GM18498 (cell line): Measurements from ENCODE around the gene MAP1A.

Experiments
- ATAC-seq: cut with Tn5 transposase; IDR thresholded peaks from one replicate; pipeline ENCODE4 v1.9.1; 2021; ENCODE audit warnings: mild to moderate bottlenecking, moderate library complexity; ENCODE audit not compliant: unreplicated experiment

MAP1A gene

DNA sequence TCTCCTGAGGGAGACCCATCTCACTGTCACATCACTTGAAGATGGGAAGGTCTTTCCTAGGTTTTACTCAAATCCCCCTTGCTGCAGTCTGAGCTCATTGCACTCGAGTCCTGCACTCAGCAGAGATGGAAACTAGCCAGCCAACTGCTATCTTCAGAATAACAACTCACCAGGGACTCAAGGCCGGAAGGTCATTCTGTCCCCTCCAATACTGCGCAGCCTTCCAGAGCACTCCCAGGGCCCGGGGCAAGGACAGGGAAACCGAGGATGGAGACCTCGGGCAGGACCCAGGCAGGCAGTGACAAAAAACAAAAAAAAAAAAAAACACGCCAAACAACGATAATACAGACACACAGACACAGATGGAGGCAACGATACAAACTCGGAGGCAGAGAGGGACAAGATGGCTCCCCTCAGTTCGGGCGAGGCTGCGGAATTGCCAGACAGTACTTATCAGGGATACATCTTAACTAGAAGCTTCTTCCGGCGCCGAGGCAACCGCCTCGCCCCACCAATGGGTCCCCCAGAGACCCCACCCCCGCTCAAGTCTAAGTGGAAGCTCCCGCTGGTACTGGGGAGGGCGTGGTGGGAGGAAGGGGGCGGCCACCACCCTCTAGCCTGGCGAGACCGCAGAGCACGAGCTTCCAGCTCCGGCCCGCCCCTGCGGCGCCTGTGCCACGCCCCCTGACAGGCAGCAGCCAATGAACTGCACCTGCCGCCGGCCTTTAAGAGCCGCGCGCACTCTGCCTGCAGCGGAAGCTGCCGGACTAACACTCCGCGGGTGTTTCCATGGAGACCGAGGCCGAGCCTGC is 7.0 kb upstream of the MAP1A start:
- ATAC-seq = peak; percentile 98

DNA sequence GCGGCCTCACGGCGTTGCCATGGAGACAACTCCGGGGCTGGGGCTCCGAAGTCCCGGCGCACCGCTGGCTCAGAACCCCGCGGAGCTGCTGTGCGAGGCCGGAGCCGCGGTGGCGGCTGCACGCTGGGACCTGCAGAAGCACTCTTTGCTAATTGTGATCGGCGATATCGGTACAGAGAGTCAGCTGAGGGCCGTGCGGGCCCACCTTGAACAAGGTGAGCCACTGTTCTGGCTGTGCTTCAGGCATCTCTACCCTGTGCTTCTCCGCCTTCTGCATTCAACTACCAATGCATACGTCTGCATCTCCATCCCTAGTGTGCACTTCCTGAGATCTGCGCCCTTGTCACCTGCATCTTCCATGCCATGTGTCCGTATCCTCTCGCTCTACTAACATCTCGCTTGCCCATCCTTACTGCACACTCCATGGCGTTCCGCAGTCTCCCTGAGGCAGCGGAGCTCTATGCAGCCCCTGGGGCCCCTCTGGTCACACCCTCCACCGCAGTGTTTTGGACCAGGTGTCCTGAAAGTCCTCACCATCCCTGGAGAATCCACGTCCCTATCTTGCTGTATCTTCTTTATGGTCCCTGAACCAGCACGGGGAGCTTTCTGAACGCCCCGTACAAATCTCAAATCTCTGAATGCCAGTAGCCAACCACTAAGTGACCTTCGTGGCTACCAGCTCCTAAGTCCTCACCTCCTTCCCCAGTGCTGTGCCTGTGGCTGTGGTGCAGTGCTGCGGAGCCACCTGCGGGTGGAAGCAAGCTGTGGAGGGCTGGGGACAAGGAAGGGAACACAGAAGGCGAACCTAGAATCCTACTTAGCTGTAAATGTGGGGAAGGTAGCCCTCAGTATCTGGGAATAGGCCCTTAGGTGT is 6.2 kb upstream of the MAP1A start:
- no peak for ATAC-seq

DNA sequence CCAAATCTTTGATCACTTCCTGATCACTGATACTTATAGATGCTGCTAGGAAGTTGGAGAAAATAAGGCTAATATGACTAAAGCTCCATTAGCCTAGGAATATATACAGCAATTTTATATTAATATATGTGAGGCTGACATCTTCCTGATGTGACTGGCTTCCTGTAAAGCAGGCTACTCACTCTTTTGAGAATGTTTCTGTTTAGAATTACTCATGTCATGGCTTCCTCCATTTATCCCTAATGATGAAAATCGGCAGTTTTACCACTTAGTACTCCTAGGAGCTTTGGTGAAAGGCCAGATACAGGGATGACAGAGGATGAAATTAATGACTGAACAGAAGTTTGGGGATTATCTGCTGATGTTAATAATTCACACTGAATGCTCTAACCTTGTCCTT is 3.9 kb upstream of the MAP1A start:
- ATAC-seq = no peak

DNA sequence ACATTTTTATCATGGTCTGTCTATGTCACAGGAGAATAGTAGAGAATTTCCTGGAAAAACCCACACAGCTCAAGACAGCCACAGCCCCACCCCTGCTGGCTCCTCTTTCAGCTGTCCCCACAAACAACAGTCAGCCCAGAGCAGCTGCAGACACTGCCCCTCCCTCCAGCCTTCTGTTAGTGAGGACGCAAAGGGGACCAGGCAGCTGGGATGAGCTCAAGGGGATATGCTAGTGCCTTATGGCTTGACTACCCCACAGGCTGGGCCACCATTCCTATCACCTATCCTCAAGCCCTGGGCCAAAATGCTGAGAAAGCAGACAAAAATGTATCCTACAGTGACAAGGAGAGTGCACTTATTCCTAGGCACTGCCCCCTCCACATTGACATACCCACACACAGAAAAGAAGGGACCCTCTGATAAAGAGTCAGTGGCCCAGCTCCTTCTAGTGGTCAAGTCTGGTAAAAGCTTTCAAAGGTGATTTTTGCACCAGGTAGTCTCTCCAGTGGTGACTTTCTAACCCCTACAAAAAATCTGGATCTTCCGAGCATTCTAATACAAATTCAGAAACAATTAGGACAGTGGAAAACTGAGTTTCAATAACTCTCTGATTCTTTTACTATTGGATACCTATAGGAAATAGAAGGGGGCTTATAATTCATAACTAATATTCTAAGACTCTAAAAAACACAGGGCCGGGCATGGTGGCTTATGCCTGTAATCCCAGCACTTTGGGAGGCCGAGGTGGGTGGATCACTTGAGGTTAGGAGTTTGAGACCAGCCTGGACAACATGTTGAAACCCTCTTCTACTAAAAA is 3.0 kb upstream of the MAP1A start:
- ATAC-seq = no peak

DNA sequence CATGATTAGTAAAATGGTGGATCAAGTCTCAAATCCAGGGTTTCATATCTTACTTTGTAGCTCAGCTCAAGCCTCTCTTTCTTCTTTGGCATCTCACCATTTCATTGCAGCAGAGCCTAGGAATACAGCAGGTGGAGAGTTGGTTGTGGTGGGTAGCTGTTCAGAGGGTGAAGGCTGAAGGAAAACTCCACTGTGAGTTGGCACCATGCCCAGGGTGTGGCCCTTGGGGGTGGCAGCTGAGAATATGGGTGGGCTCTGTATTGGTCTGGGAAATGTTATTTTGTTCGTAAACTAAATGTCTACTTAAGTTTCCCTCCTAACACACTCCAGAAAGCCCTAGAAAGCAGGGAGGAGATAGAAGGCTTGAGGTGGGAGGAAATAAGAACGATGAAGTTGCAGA is 1.7 kb upstream of the MAP1A start:
- no peak for ATAC-seq

DNA sequence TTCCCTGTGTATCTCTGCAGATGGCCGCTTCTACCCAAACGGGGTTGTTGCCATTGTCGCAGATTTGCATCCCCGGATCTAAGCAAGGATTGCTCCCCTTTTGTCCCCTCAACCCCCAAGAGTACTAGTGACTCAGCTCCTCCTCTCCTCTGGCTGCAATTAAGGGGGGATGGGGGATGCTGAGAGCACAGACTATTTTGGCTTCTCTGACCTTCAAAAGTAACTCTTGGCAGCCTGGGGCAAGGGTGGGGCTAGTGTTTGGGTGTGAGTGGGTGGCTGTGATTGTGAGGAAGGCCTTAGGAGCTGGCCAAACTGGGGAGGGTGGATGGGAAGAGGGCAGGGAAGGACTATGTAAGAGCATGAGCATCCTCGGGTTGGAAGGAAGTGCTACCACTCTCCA is 1.2 kb upstream of the MAP1A start:
- no peak for ATAC-seq

DNA sequence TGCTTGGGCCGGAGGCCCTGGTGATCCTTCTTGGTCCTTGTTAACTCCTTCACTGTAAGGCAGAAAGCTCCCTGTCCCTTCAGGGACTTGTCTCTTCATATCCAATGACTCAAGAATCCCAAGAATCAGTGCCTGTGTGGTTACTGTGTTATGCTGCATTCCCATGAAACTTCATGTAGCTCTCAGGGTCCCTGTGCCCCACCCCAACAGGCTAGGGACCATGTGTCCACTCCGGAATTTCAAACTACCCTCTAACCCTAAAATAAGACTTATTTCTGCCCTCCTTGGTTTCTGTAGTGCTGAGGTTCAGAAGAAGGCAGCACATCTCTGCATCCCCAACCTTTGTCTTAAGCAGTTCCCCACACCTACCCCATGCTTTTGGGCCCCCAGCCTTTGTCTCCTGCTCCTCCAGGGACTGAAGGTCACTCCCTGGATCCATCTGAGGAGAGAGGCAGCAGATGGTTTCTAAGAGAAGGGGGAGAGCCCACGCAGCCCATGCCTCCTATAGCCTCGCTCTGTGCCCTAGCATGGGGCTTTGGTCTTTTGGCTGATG is 531 bp upstream of the MAP1A start:
- ATAC-seq = no peak

DNA sequence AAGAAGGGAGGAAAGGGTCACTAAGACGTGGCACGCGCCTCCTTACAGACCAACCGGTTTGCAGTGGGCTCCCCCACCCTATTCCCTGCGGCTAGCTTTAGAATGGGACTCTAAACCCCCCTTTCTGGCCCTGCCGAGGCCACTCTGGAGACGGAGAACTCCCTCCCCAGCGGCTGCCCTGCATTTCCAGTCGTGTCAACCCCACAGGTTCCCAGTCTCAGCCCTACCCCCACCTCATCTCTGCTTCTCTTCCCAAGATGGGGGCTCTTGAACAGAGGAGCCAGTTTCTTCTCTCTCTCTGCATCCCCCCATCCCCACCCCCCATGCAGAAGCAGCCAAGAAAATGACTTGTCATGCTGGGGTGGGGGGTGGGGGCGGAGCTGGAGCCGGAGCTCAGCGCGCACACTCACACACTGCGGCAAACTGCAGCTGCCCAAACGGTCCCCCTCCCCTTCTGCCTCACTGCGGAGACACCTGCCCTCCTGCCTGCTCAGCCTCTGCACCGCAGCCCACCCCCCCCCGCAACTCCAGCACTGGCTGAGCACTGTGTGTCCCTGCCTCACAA is 871 bp downstream of the MAP1A start:
- no peak for ATAC-seq

DNA sequence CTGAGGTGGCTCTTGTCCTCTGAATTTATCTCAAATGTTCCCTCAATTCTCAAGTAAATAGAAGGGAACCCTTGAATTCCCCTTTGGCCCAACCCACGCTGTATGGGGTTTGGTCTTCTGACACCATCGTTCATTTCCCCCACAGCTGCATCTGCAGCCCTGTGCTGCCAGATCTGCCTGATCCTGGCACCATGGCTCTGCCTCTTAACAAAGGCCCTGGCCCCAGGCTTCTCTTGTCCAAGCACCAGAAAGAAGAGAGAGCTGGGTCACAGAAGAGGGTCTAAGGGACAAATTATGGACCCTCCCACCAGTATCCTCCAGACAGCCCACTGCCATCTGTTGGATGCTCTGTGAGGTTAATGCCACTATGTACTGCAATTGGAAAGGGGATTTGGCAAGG is 1.8 kb downstream of the MAP1A start:
- ATAC-seq = no peak

DNA sequence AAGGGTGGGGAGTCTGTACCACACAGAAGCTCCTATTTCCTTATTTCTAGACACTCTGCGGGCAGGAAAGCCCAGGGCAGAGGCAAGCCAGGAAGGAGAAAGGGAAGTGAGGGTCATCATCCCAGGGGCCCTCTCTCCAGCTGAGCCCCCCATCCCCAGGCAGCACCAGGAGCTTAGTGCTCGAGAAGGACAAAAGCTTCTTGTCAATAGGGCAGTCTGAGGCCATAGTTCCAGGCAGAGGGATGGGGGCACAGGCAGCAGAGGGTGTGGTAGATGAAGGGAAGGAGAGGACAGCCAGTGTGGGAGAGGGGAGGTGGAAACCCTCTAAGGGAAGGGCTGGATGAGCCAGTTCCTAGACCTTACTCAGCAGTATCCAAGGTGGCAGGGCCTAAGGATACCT is 2.7 kb downstream of the MAP1A start:
- no peak for ATAC-seq

DNA sequence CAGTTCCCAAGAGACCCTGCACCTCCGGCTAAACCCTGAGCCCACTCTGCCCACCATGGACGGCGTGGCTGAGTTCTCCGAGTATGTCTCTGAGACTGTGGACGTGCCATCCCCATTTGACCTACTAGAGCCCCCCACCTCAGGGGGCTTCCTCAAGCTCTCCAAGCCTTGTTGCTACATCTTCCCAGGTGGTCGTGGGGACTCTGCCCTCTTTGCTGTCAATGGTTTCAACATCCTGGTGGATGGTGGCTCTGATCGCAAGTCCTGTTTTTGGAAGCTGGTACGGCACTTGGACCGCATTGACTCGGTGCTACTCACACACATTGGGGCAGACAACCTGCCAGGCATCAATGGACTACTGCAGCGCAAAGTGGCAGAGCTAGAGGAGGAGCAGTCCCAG is 4.0 kb downstream of the MAP1A start:
- ATAC-seq = no peak

DNA sequence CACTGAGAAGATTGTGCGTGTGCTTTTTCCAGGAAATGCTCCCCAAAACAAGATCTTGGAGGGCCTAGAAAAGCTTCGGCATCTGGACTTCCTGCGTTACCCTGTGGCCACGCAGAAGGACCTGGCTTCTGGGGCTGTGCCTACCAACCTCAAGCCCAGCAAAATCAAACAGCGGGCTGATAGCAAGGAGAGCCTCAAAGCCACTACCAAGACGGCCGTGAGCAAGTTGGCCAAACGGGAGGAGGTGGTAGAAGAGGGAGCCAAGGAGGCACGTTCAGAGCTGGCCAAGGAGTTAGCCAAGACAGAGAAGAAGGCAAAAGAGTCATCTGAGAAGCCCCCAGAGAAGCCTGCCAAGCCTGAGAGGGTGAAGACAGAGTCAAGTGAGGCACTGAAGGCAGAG is 4.8 kb downstream of the MAP1A start:
- no peak for ATAC-seq

DNA sequence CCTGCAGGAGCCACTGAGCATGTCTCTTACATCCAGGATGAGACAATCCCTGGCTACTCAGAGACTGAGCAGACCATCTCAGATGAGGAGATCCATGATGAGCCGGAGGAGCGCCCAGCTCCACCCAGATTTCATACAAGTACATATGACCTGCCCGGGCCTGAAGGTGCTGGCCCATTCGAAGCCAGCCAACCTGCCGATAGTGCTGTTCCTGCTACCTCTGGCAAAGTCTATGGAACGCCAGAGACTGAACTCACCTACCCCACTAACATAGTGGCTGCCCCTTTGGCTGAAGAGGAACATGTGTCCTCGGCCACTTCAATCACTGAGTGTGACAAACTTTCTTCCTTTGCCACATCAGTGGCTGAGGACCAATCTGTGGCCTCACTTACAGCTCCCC is 6.2 kb downstream of the MAP1A start:
- ATAC-seq = no peak

DNA sequence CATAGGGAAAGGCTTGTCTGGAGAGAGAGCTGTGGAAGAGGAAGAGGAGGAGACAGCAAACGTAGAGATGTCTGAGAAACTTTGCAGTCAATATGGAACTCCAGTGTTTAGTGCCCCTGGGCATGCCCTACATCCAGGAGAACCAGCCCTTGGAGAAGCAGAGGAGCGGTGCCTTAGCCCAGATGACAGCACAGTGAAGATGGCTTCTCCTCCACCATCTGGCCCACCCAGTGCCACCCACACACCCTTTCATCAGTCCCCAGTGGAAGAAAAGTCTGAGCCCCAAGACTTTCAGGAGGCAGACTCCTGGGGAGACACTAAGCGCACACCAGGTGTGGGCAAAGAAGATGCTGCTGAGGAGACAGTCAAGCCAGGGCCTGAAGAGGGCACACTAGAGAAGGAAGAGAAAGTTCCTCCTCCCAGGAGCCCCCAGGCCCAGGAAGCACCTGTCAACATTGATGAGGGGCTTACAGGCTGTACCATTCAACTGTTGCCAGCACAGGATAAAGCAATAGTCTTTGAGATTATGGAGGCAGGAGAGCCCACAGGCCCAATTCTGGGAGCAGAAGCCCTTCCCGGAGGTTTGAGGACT is 6.9 kb downstream of the MAP1A start:
- ATAC-seq = no peak

DNA sequence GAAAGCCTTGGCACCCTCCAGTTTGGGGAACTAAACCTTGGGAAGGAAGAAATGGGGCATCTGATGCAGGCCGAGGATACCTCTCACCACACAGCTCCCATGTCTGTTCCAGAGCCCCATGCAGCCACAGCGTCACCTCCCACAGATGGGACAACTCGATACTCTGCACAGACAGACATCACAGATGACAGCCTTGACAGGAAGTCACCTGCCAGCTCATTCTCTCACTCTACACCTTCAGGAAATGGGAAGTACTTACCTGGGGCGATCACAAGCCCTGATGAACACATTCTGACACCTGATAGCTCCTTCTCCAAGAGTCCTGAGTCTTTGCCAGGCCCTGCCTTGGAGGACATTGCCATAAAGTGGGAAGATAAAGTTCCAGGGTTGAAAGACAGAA is 7.7 kb downstream of the MAP1A start:
- no peak for ATAC-seq

DNA sequence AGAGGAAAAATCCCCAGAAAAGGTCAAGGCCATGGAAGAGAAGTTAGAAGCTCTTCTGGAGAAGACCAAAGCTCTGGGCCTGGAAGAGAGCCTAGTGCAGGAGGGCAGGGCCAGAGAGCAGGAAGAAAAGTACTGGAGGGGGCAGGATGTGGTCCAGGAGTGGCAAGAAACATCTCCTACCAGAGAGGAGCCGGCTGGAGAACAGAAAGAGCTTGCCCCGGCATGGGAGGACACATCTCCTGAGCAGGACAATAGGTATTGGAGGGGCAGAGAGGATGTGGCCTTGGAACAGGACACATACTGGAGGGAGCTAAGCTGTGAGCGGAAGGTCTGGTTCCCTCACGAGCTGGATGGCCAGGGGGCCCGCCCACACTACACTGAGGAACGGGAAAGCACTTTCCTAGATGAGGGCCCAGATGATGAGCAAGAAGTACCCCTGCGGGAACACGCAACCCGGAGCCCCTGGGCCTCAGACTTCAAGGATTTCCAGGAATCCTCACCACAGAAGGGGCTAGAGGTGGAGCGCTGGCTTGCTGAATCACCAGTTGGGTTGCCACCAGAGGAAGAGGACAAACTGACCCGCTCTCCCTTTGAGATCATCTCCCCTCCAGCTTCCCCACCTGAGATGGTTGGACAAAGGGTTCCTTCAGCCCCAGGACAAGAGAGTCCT is 9.0 kb downstream of the MAP1A start:
- ATAC-seq = no peak

DNA sequence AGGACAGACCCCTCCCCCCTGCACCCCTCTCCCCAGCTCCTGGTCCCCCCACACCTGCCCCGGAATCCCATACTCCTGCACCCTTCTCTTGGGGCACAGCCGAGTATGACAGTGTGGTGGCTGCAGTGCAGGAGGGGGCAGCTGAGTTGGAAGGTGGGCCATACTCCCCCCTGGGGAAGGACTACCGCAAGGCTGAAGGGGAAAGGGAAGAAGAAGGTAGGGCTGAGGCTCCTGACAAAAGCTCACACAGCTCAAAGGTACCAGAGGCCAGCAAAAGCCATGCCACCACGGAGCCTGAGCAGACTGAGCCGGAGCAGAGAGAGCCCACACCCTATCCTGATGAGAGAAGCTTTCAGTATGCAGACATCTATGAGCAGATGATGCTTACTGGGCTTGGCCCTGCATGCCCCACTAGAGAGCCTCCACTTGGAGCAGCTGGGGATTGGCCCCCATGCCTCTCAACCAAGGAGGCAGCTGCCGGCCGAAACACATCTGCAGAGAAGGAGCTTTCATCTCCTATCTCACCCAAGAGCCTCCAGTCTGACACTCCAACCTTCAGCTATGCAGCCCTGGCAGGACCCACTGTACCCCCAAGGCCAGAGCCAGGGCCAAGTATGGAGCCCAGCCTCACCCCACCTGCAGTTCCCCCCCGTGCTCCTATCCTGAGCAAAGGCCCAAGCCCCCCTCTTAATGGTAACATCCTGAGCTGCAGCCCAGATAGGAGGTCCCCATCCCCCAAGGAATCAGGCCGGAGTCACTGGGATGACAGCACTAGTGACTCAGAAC is 9.8 kb downstream of the MAP1A start:
- ATAC-seq = no peak

DNA sequence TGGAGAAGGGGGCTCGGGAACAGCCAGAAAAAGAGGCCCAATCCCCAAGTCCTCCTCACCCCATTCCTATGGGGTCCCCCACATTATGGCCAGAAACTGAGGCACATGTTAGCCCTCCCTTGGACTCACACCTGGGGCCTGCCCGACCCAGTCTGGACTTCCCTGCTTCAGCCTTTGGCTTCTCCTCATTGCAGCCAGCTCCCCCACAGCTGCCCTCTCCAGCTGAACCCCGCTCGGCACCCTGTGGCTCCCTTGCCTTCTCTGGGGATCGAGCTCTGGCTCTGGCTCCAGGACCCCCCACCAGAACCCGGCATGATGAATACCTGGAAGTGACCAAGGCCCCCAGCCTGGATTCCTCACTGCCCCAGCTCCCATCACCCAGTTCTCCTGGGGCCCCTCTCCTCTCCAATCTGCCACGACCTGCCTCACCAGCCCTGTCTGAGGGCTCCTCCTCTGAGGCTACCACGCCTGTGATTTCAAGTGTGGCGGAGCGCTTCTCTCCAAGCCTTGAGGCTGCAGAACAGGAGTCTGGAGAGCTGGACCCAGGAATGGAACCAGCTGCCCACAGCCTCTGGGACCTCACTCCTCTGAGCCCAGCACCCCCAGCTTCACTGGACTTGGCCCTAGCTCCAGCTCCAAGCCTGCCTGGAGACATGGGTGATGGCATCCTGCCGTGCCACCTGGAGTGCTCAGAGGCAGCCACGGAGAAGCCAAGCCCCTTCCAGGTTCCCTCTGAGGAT is 10.6 kb downstream of the MAP1A start:
- no peak for ATAC-seq
